OCI-LY3 (cell line): ENCODE measurements around the gene ENC1.

ENCODE experiments used
- CTCF ChIP-seq: fragments of 200-600, 300-600 bp; sonication (generic); IDR thresholded peaks from 2 replicates; pipeline ENCODE4 v1.5.1; 2014; ENCODE audit warnings: antibody characterized with exemption, low read length, low read depth
- EZH2phosphoT487 ChIP-seq: fragments of 200-600 bp; shearing (Covaris generic); IDR thresholded peaks from 2 replicates; pipeline ENCODE4 v1.6.1; 2018; ENCODE audit warnings: antibody characterized with exemption, mixed run types, low read depth

- no peak for TF ChIP-seq CTCF
- TF ChIP-seq EZH2phosphoT487 = no peak
Measured at GRCh38 chr5:74624501-74624900, 16.0 kb downstream of the ENC1 start.
